Stimulated activated CD8-positive, alpha-beta memory T cell treated with anti-CD3 and anti-CD28 coated beads, Interleukin-2, amount 100 ng/mL, for 1 hour (primary cell): ENCODE measurements around the gene C1orf105.
A peak's percentile ranks its signal among the peaks of the same experiment; 100 is the strongest.
"Not testable (repeated sequence)": the region's sequence is repeated elsewhere in the genome, so short reads cannot be mapped to it uniquely, and the experiment has no call there.

Experiments used
- DNase-seq, 2 donors: peaks; one replicate each; pipeline ENCODE4 v3.0.0-alpha.2; 2020; ENCODE audit warnings: low read depth in 2 of 2

C1orf105 gene

GRCh38 chr1:172420385-172420784 lies at the start of gene C1orf105:
Gene C1orf105, plus strand, starts transcription at chr1:172420685. Its CDS starts 201 bp downstream, at chr1:172420886.
- no peak for DNase-seq

GRCh38 chr1:172371646-172372045 lies 48.8 kb upstream of the C1orf105 start:
- DNase-seq: not testable (repeated sequence)

GRCh38 chr1:172373864-172374263 lies 46.6 kb upstream of the C1orf105 start:
- DNase-seq: no peak

- DNase-seq: no peak
These were observed 45.3 kb upstream of the C1orf105 start for GRCh38 chr1:172375211-172375631.

GRCh38 chr1:172376431-172376830 lies 44.1 kb upstream of the C1orf105 start:
- no peak for DNase-seq

GRCh38 chr1:172377565-172377964 lies 42.9 kb upstream of the C1orf105 start:
- DNase-seq: no peak

DNA sequence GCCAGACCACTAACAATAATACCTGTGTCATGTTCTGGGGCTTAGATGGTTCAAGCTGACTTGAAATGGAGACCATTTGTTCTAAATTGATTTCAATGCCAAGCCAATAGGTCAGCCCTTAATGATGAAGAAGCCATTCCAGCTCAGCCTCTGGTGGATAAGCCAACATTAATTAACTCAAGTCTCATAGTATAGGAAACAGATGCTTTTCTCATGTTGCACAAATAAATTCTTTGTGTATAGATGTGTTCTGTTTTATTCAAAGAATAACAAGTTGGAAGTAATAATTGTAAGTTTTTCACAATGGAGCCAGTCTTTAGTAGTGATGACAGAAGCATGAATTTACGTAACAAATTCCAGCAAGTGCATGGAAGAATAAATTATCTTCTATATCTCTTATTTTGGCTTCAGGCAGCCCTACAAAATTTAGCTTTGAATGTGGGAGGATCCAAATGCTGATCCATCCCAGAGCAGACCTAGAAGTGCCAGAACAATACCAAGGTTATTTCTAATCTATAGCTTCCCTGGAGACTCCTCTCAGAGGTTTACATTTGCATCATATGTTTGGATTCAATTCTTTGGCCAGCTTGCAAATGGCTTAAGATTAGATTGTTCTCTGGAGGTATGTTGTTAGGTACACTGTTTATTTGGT lies 42.2 kb upstream of the C1orf105 start:
- DNase-seq: no peak

DNA sequence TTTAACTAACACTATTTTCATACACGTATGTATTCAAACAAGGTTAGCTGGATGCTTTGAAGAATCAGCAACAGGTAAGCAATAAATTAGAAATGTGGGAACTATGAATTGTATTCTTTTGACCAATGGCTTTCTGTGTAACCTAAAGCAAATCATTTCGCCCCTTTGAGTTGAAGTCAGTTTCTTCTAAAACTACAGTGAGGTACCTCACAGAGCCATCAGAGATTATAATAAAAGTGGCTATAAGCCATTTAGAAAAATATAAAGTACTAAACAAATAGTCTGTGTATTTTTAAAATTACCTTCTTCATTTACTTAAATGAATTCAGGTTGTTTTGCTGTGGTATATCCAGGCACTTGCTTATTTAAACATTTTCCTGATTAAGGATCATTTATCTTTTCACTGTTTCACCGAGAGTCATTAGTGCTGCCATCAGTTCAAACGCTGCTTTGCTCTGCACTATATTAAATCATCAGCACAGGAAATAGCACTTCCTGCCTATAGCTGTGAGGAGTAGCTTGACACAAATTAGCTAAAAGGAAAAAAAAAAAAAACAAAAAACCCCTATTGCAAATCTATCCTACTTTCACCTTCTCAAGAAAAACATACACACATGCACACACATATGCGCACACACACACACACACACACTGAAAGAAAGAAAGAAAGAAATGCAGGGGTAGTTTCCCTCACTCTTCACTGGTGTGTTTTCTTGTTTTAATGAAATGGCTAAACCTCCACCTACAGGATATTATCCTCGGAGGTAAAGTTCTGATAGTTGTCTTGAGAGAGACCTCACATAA lies 39.8 kb upstream of the C1orf105 start:
- no peak for DNase-seq

- DNase-seq: no peak
These were observed 38.5 kb upstream of the C1orf105 start for GRCh38 chr1:172381946-172382345.

- no peak for DNase-seq
These were observed 38.1 kb upstream of the C1orf105 start for GRCh38 chr1:172382406-172382805.

DNA sequence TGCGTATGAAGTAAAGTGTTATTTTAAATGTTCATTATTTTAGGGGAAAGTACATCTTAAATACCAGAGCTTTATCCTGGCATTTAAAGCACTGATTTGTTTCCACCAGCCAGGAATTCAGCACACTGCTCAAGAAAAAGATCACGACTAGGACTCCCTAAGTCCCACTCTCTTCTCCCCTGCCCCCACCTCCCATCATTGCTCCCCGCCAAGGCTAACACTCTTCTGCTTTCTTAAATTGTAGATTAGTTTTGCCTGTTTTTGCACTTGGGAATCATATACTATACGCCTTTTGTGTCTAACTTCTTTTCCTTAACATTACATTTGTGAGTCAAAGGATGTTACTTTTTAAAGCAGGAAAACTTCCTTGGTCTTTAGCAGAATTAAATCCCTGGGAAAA lies 37.5 kb upstream of the C1orf105 start:
- DNase-seq: no peak

DNA sequence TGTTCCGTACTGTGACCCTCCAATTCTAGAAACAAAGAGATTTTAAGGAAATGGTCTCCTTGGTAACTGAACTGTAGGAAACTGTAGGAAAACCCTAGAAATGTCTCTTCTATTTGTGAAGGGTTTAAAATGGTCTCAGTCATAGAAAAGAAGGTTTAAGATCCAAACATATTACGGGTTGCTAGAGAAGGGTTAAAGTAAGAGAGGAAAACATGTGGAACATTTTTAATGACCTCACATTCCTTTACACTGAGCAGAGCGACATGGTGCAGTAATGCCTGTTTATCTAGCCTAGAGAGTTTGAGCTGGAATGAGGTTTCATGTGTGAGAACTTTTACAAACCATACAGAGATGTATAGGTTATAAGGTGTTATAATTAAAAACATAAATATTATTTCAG lies 36.9 kb upstream of the C1orf105 start:
- no peak for DNase-seq

GRCh38 chr1:172384656-172385055 lies 35.8 kb upstream of the C1orf105 start:
- DNase-seq: no peak

DNA sequence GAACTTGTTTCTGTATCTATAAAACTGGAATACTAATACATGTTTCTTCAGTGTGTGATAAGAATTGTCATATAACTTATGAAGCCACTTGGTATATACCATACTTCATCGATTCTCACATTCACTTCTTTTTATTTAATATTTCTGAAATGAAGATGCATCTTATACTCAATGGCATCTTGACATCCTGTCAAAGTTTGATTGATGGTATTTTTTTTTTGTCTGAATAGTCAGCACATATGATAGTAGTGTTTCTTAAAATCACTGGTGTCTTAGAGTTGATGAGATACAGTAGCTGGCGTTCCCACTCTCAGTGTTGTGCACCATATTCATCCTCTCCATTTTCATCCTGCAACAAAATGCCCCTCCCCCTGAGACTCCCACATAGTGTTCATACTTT lies 34.4 kb upstream of the C1orf105 start:
- DNase-seq: no peak

GRCh38 chr1:172388490-172388889 lies 32.0 kb upstream of the C1orf105 start:
- DNase-seq: no peak

- DNase-seq: no peak
These were observed 30.2 kb upstream of the C1orf105 start for GRCh38 chr1:172390301-172390682.

- no peak for DNase-seq
These were observed 29.6 kb upstream of the C1orf105 start for GRCh38 chr1:172390683-172391551.

- no peak for DNase-seq
These were observed 28.5 kb upstream of the C1orf105 start for GRCh38 chr1:172391976-172392375.

DNA sequence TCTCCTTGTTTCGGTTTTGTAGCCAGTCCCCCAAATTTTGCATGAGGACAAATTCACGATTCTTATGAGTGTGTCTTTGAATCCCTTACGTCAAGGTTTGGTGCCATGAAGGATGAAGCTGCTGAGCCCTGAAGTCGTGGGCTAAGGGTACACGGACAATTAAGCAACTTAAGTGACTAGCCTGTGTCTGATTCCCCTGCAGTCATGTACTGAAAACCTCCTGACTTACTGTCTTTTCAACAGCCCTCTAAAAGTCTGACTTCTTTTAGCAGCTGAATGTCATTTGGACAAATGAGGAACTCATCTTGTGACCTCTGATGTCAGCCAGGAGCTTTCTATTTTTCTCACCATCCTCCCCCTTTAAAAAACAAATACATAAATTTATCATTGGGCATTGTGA lies 27.1 kb upstream of the C1orf105 start:
- no peak for DNase-seq

- DNase-seq: peak; percentile 24 to 37
These were observed 26.2 kb upstream of the C1orf105 start for GRCh38 chr1:172394141-172394751.

GRCh38 chr1:172394811-172395210 lies 25.7 kb upstream of the C1orf105 start:
- DNase-seq: no peak

DNA sequence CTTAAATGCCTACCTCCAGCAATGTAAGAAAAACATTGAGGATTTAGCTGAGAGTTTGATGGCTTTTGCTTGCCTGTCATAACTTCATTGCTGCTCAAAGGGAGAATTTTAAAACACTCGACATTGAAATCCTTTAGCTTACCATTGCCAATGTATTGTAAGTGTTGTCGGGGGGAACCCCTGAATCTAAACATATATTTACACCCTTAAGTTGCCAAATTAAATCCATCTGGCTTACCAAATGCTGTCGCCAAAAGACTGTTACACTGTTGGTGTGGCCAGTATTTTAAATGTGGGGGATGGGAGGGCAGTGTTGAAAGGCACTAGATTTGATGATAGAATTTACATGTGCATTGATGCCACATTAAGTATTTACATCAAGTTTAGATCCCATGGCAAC lies 24.9 kb upstream of the C1orf105 start:
- DNase-seq: no peak
